H1 (cell line): Measurements from ENCODE around the gene TAF7. TPM values are rescaled to one million over a fixed set of nuclear protein-coding genes. Genes with fewer than 3 reads are reported as not detected.

Source experiments
- CTCF ChIA-PET: fragments of 300-600 bp; sonication (Branson Sonifier 250); formaldehyde crosslinking; loops from one replicate; lab custom pipeline; 2021; ENCODE audit not compliant: partially characterized antibody; lab: Charles Lee
- POLR2A ChIA-PET: fragments of 300-600 bp; sonication (Branson Sonifier 250); formaldehyde crosslinking; loops from one replicate; lab custom pipeline; 2021; ENCODE audit warnings: inconsistent platforms; ENCODE audit not compliant: partially characterized antibody; lab: Charles Lee
- DNase-seq, 2 experiments: peaks; one replicate each; pipeline versions ENCODE4 v3.0.0 to v3.0.0-alpha.2; 2010 to 2022; ENCODE audit warnings: low spot score in 2 of 2, low read depth in 1 of 2, mixed read lengths in 1 of 2
- FAIRE-seq: peaks from 2 replicates; lab custom pipeline; 2011; peaks lifted over from hg19 to GRCh38; lab: Jason Lieb, UNC
- H2AFZ ChIP-seq: 2 replicates; pipeline ENCODE4 v1.8.1; 2012; ENCODE audit warnings: low read length, inconsistent platforms
- H2AK5ac ChIP-seq: 2 replicates; pipeline ENCODE4 v1.6.1; 2013; ENCODE audit warnings: low read depth, low read length
- H2BK120ac ChIP-seq: replicated peaks from 2 replicates; pipeline ENCODE3; 2013; ENCODE audit warnings: low read depth, low read length, inconsistent platforms
- H2BK12ac ChIP-seq: 2 replicates; pipeline ENCODE4 v1.6.1; 2013; ENCODE audit warnings: low read depth, low read length
- H2BK15ac ChIP-seq: 2 replicates; pipeline ENCODE4 v1.6.1; 2013; ENCODE audit warnings: low read length
- H2BK20ac ChIP-seq: 2 replicates; pipeline ENCODE4 v1.6.1; 2013; ENCODE audit warnings: low read length
- H2BK5ac ChIP-seq: 2 replicates; pipeline ENCODE4 v1.6.1; 2013; ENCODE audit warnings: low read depth, low read length
- H3K14ac ChIP-seq: 2 replicates; pipeline ENCODE4 v1.6.1; 2013; ENCODE audit warnings: inconsistent platforms; ENCODE audit not compliant: insufficient read length
- H3K18ac ChIP-seq: 2 replicates; pipeline ENCODE4 v1.6.1; 2013; ENCODE audit warnings: low read length; ENCODE audit errors: extremely low read depth
- H3K23ac ChIP-seq: 2 replicates; pipeline ENCODE4 v1.6.1; 2013; ENCODE audit warnings: inconsistent platforms; ENCODE audit not compliant: insufficient read length
- H3K23me2 ChIP-seq: 2 replicates; pipeline ENCODE4 v1.6.1; 2013; ENCODE audit warnings: low read depth, low read length
- H3K27ac ChIP-seq: 2 replicates; pipeline ENCODE4 v1.6.1; 2011; ENCODE audit warnings: low read depth, low read length, inconsistent platforms
- H3K27me3 ChIP-seq, 4 experiments: replicated peaks in 1 of 4; 1 replicate in 1 of 4; 2 replicates in 3 of 4; pipeline versions ENCODE4 v1.6.1 to v1.8.1; 2011 to 2013; ENCODE audit warnings: low read length in 3 of 4, mild to moderate bottlenecking in 3 of 4, inconsistent platforms in 2 of 4, mixed read lengths in 2 of 4, moderate library complexity in 1 of 4; ENCODE audit not compliant: control insufficient read depth in 3 of 4, insufficient read depth in 3 of 4; ENCODE audit errors: extremely low read depth in 1 of 4
- H3K36me3 ChIP-seq, 4 experiments: 2 replicates each; pipeline versions ENCODE4 v1.6.1 to v1.8.1; 2011 to 2013; ENCODE audit warnings: mild to moderate bottlenecking in 4 of 4, low read length in 3 of 4, moderate library complexity in 2 of 4, control low read depth in 1 of 4, inconsistent platforms in 1 of 4; ENCODE audit not compliant: insufficient read depth in 4 of 4, control insufficient read depth in 2 of 4
- H3K4ac ChIP-seq: replicated peaks from 2 replicates; pipeline ENCODE3; 2013; ENCODE audit warnings: low read length, low read depth, mixed read lengths, inconsistent platforms; ENCODE audit not compliant: insufficient read length
- H3K4me1 ChIP-seq, 4 experiments: replicated peaks in 1 of 4; 1 replicate in 1 of 4; 2 replicates in 3 of 4; pipeline versions ENCODE4 v1.6.1 to v1.8.1; 2011 to 2013; ENCODE audit warnings: low read length in 3 of 4, inconsistent platforms in 2 of 4, mixed read lengths in 1 of 4; ENCODE audit not compliant: insufficient read depth in 4 of 4, control insufficient read depth in 3 of 4
- H3K4me2 ChIP-seq, 2 experiments: 2 replicates each; pipeline versions ENCODE4 v1.6.1 to v1.8.1; 2011 to 2013; ENCODE audit warnings: low read depth in 2 of 2, low read length in 2 of 2, control low read depth in 1 of 2, inconsistent platforms in 1 of 2, mild to moderate bottlenecking in 1 of 2; ENCODE audit not compliant: insufficient read depth in 1 of 2
- H3K4me3 ChIP-seq, 4 experiments: fragments of 200-600, 300-600 bp in 1 of 4; sonication (generic), shearing (Covaris generic), sonication (Bioruptor Twin) in 1 of 4; 2 replicates each; pipeline versions ENCODE4 v1.5.1 to v1.8.1; 2011 to 2016; ENCODE audit warnings: low read length in 4 of 4, low read depth in 3 of 4, control low read depth in 2 of 4, inconsistent platforms in 2 of 4, mild to moderate bottlenecking in 2 of 4, mixed read lengths in 1 of 4, moderate library complexity in 1 of 4; ENCODE audit not compliant: insufficient read depth in 2 of 4; ENCODE audit errors: extremely low read depth in 1 of 4
- H3K56ac ChIP-seq: replicated peaks from 2 replicates; pipeline ENCODE3; 2013; ENCODE audit warnings: low read depth, mild to moderate bottlenecking, mixed read lengths, low read length, inconsistent platforms; ENCODE audit not compliant: insufficient read length
- H3K79me1 ChIP-seq: 2 replicates; pipeline ENCODE4 v1.6.1; 2013; ENCODE audit warnings: low read depth, low read length, control low read depth
- H3K79me2 ChIP-seq, 2 experiments: 2 replicates each; pipeline versions ENCODE4 v1.6.1 to v1.8.1; 2012 to 2013; ENCODE audit warnings: low read length in 2 of 2, mild to moderate bottlenecking in 2 of 2, inconsistent platforms in 1 of 2; ENCODE audit not compliant: insufficient read depth in 2 of 2, control insufficient read depth in 1 of 2
- H3K9ac ChIP-seq, 4 experiments: replicated peaks in 1 of 4; 1 replicate in 1 of 4; 2 replicates in 3 of 4; pipeline versions ENCODE4 v1.6.1 to v1.8.1; 2011 to 2013; ENCODE audit warnings: low read depth in 3 of 4, low read length in 3 of 4, control low read depth in 2 of 4, mild to moderate bottlenecking in 2 of 4, moderate library complexity in 2 of 4, inconsistent platforms in 1 of 4; ENCODE audit errors: extremely low read depth in 1 of 4
- H3K9me3 ChIP-seq, 2 experiments: 2 replicates each; pipeline versions ENCODE4 v1.6.1 to v1.8.1; 2012 to 2013; ENCODE audit warnings: mild to moderate bottlenecking in 2 of 2, moderate library complexity in 2 of 2, control low read depth in 1 of 2, inconsistent platforms in 1 of 2, low read depth in 1 of 2, low read length in 1 of 2, mixed read lengths in 1 of 2; ENCODE audit not compliant: insufficient read depth in 2 of 2
- H4K20me1 ChIP-seq, 2 experiments: replicated peaks in 1 of 2; 2 replicates each; pipeline versions ENCODE3 to v1.8.1; 2011 to 2013; ENCODE audit warnings: inconsistent platforms in 2 of 2, low read length in 2 of 2, mild to moderate bottlenecking in 1 of 2; ENCODE audit not compliant: insufficient read depth in 2 of 2, control insufficient read depth in 1 of 2
- H4K5ac ChIP-seq: 2 replicates; pipeline ENCODE4 v1.6.1; 2013; ENCODE audit warnings: low read length, low read depth, mixed read lengths, inconsistent platforms; ENCODE audit not compliant: insufficient read length
- H4K8ac ChIP-seq: 2 replicates; pipeline ENCODE4 v1.8.0; 2013; ENCODE audit warnings: mild to moderate bottlenecking, moderate library complexity, low read length, inconsistent platforms; ENCODE audit not compliant: insufficient read depth; ENCODE audit errors: extremely low read depth
- H4K91ac ChIP-seq: replicated peaks from 2 replicates; pipeline ENCODE3; 2013; ENCODE audit warnings: low read length, mixed read lengths, inconsistent platforms; ENCODE audit not compliant: insufficient read length
- BACH1 ChIP-seq: IDR thresholded peaks from 2 replicates; pipeline ENCODE4 v1.6.1; 2012; ENCODE audit warnings: low read length, improper control_type of control experiment
- CBX5 ChIP-seq: fragments of 300-800, 300-1000 bp; sonication (generic); IDR thresholded peaks from 2 replicates; pipeline ENCODE4 v1.7.1; 2016; ENCODE audit warnings: antibody characterized with exemption, low read length, low read depth
- CREB1 ChIP-seq: IDR thresholded peaks from 2 replicates; pipeline ENCODE4 v1.6.1; 2012; ENCODE audit warnings: inconsistent platforms
- CTBP2 ChIP-seq: IDR thresholded peaks from 2 replicates; pipeline ENCODE4 v1.7.0; 2011; ENCODE audit warnings: borderline replicate concordance, mild to moderate bottlenecking, moderate library complexity, mixed read lengths, low read length; ENCODE audit not compliant: insufficient read depth, insufficient read length
- EZH2 ChIP-seq: fragments of 200-600 bp; sonication (generic); IDR thresholded peaks from 2 replicates; pipeline ENCODE4 v1.7.1; 2012; ENCODE audit warnings: low read depth, mild to moderate bottlenecking, moderate library complexity, low read length, inconsistent platforms; ENCODE audit not compliant: severe bottlenecking
- GABPA ChIP-seq: IDR thresholded peaks from 2 replicates; pipeline ENCODE4 v1.6.1; 2011; ENCODE audit warnings: mild to moderate bottlenecking, low read length, moderate library complexity, borderline replicate concordance; ENCODE audit not compliant: insufficient read depth
- GTF2F1 ChIP-seq: IDR thresholded peaks from 2 replicates; pipeline ENCODE4 v1.6.1; 2012; ENCODE audit warnings: low read depth, low read length, improper control_type of control experiment, borderline replicate concordance
- JUN ChIP-seq: IDR thresholded peaks from 2 replicates; pipeline ENCODE4 v1.6.1; 2011; ENCODE audit warnings: low read depth, mild to moderate bottlenecking, improper control_type of control experiment, low read length
- JUND ChIP-seq: IDR thresholded peaks from 2 replicates; pipeline ENCODE4 v1.6.1; 2011; ENCODE audit warnings: mild to moderate bottlenecking, improper control_type of control experiment, low read length
- NRF1 ChIP-seq: IDR thresholded peaks from 2 replicates; pipeline ENCODE4 v1.6.1; 2011; ENCODE audit warnings: mild to moderate bottlenecking, low read depth, low read length, improper control_type of control experiment
- SP4 ChIP-seq: IDR thresholded peaks from 2 replicates; pipeline ENCODE4 v1.6.1; 2012; ENCODE audit warnings: low read length, inconsistent platforms
- TBP ChIP-seq: IDR thresholded peaks from 2 replicates; pipeline ENCODE4 v1.6.1; 2011; ENCODE audit warnings: low read depth, low read length, improper control_type of control experiment
- polyA plus RNA-seq, 7 experiments: library from polyadenylated mRNA; depleted of rRNA in 3 of 7; stranded (reverse) in 5 of 7; unstranded in 2 of 7; fragments of >200 nt in 5 of 7; fragments of 200-250 nt in 2 of 7; gene quantifications; 1 replicate in 5 of 7; 2 replicates in 1 of 7; 4 replicates in 1 of 7; pipeline versions ENCODE4 v1.2.1 to v1.2.3, GENCODE V29; 2011 to 2013; ENCODE audit warnings: missing spikeins in 2 of 7, mixed read lengths in 2 of 7
- total RNA-seq: library from RNA; stranded (reverse); fragmentation: NEBNext Ultra II Directional; extraction: Animal tissue kit (Norgen Biotek cat#: 25700); gene quantifications from 2 replicates; pipeline ENCODE4 v1.2.1, GENCODE V29; 2021
- TF ChIP-seq, protein P1 (sequence below), 3 experiments: IDR thresholded peaks; 1 replicate in 2 of 3; 2 replicates in 1 of 3; pipeline versions ENCODE4 v1.5.1 to v1.6.1; 2011; ENCODE audit warnings: low read length in 3 of 3, mild to moderate bottlenecking in 3 of 3, inconsistent platforms in 2 of 3, low read depth in 1 of 3, moderate library complexity in 1 of 3; ENCODE audit not compliant: insufficient read depth in 1 of 3; ENCODE audit errors: control extremely low read depth in 1 of 3

Gene TAF7
- total and polyA plus RNA-seq, 2 of the 8 experiments (the other 6 are each of a cell fraction or from before 2014, with no cell fraction given), result 29.8 to 101 TPM

- Histone ChIP-seq H4K5ac (no peak overlapping the region), H4K91ac (no peak overlapping the region), H2BK5ac (no peak overlapping the region), H3K9me3 (peaks cover 43 to 51% of the 10 kb centered on the region in 2 experiments), H3K27ac (no peak overlapping the region), H3K79me1 (no peaks in the 10 kb centered on the region), H2AFZ (no peak overlapping the region), H3K23me2 (no peaks in the 10 kb centered on the region), H2AK5ac (no peak overlapping the region), H3K56ac (no peak overlapping the region), H3K27me3 (no peaks in the 10 kb centered on the region), H3K36me3 (peaks cover 0 to 8% (median 3%) of the 10 kb centered on the region in 4 experiments; a peak in 3 of 8 replicates), H3K4me3 (peak overlapping the region in 1 of 4 experiments; percentile 40; a peak in 1 of 8 replicates), H2BK20ac (no peak overlapping the region), H3K18ac (no peak overlapping the region), H4K8ac (no peak overlapping the region), H3K14ac (no peak overlapping the region), H3K4me1 (peaks cover 0 to 3% (median under 1%) of the 10 kb centered on the region in 4 experiments; a peak in 1 of 7 replicates), H3K4ac (no peak overlapping the region), H3K9ac (no peak overlapping the region), H3K4me2 (no peak overlapping the region), H2BK15ac (no peak overlapping the region), H3K79me2 (no peaks in the 10 kb centered on the region), H2BK120ac (no peak overlapping the region), H4K20me1 (no peaks in the 10 kb centered on the region), H2BK12ac (no peak overlapping the region), H3K23ac (no peak overlapping the region)
- CTCF ChIA-PET, result interaction anchor here (0.9 to 1.6 kb wide), 6 partner anchors 8 to 175 kb away, joined by 3 to 7 read pairs (median 4); partner anchors contain the start of genes PCDHGA2 and PCDHGB1
- POLR2A ChIA-PET, result no interaction called here
- FAIRE-seq (no peak), DNase-seq (no peak)
- no peak for TF ChIP-seq BACH1
- no peak for TF ChIP-seq JUN
- no peak for TF ChIP-seq CTBP2
- no peak for TF ChIP-seq CREB1
- TF ChIP-seq GABPA, result no peak
- no peak for TF ChIP-seq JUND
- no peak for TF ChIP-seq NRF1
- TF ChIP-seq TBP, result no peak
- TF ChIP-seq GTF2F1, result no peak
- no peak for TF ChIP-seq CBX5
- TF ChIP-seq, protein P1, sequence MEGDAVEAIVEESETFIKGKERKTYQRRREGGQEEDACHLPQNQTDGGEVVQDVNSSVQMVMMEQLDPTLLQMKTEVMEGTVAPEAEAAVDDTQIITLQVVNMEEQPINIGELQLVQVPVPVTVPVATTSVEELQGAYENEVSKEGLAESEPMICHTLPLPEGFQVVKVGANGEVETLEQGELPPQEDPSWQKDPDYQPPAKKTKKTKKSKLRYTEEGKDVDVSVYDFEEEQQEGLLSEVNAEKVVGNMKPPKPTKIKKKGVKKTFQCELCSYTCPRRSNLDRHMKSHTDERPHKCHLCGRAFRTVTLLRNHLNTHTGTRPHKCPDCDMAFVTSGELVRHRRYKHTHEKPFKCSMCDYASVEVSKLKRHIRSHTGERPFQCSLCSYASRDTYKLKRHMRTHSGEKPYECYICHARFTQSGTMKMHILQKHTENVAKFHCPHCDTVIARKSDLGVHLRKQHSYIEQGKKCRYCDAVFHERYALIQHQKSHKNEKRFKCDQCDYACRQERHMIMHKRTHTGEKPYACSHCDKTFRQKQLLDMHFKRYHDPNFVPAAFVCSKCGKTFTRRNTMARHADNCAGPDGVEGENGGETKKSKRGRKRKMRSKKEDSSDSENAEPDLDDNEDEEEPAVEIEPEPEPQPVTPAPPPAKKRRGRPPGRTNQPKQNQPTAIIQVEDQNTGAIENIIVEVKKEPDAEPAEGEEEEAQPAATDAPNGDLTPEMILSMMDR (IDR thresholded peaks at IDR 0.05; ENCODE audit: control extremely low read depth in 1 of 3, insufficient read depth in 1 of 3, low read depth in 1 of 3, low read length in 3 of 3), result no peak
- TF ChIP-seq SP4, result no peak
- no peak for TF ChIP-seq EZH2
These were observed 42.1 kb upstream of the TAF7 start for GRCh38 chr5:141362719-141363118.
